NCI-H82 treated with DMSO at 0.1 percent for 48 hours (cell line): ENCODE results near the gene UBA3.
A peak's percentile ranks its signal among the peaks of the same experiment; 100 is the strongest.

Experiments
- DNase-seq: peaks from one replicate; lab custom pipeline; 2025; ENCODE audit not compliant: unreplicated experiment; lab: John Stamatoyannopoulos, UW

Gene UBA3

DNA sequence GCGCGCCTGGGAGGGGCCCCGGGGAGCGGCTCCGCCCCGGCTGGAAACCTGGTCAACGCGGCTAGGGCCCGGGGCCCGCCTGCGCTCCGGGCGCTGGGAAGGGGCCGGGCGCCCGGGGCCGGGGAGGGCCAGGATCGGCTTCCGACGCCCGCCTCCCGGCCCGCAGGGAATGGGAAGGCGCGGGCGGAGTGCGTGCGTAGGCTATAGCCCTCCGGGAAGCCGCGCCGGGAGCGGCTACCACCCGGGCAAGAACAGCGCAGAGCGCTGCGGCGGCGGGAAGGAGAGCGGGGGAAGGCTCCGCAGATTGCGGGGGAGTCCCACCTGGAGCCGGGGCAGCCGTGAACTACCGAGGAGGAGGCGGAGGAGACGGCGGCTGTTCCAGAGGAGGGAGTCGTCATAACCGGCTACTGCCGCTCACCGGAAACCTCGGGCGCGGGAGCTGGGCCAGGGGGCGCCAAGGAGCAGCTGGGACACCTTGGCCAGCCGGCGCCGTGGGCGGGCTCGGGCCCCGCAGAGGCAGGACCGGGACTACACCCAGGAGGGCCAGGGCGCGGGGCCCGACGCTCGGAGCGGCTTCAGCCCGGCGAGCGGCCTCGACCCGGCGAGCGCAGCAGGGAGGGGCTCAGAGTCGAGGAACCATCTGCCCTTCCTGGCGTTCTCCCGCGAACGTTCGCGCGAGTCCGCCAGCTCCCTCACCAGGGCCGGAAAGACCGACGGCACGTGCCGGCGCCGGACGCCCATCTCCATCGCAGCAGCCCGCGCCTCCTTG is 66.7 kb downstream of the UBA3 start, which contains the start of gene EOGT:
Gene EOGT, minus strand, starts transcription at position 432 of the 769 bp plus-strand sequence. CDS start 3,838 bp downstream, outside the sequence.
- DNase-seq, result peak; percentile 38

DNA sequence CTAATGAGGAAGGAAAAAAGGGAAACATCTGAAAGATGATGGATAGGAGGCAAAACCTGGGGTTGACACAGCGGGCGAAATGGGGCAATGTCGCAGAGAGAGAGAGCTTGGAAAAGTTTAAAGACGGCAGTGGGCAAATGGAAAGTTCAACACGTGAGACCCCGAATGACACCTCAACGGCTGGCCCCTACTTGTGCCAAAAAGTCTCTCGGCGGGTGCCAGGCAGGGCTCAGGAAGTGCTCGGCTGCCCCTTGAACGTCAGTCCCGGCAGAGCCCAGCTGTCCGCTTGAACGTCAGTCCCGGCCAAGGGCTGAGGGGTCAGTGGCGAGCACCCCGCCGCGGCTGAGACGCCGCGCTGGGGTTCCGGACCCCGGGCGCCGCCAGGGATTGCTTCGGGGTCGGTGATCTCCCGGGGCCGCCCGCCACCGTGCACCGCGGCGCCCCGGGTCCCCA is 67.3 kb downstream of the UBA3 start:
- no peak for DNase-seq

DNA sequence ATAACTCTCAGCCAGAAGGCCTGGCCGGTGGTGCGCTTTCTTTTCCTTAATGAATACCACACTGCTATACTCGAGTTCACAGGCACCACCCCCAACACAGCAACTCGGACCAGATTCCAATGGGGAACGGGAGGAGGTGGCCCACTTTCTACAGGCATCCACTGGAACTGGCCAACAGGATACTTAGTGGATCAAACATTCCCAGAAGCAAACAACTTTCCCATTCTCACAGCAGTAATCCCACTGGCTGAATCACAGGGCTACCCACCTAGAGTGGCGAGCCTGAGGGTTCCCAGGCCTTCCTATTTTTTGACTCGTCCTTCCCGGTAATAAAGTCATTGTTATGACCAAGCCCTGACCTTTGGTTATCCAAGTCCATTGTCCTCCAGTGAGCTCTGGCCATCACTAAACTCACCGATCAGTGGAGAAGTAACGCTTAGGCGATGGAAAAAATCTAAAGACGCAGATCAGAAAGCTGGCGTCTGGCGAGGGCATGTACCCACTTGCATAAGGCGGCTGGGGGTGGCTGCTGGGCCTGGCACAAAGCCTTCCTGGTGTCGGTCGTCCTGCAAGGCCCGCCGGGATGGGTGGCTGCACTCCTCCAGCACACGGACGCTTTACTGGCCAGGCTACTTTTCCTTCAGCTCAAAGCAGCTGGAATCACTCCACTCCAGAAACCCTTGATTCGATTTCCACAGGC is 67.9 kb downstream of the UBA3 start:
- DNase-seq, result peak; percentile 27

DNA sequence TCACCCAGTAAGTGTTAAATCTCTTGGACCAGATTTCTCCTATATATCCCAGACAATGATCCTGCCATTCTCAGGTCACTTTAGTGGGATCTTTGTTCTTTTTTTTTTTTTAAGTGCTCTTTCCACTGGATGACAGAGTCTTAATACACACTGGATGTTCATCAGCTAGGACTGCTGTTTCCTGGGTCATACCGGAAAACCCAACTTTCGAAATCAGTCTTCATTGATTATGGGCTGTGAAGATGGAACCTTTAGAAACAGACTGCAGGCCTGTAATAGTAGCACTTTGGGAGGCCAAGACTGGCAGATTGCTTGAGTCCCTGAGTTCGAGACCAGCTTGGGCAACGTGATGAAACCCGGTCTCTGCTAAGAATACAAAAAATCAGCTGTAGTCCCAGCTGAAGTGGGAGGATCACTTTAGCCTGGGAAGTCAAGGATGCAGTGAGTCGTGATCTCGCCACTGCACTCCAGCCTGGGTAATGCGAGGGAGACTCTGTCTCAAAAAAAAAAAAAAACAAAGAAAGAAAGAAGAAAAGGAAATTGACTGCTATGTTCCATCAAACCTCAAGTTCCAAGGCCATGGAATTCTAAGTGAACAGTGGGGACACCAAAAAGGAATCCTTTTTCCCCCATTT is 69.0 kb downstream of the UBA3 start:
- DNase-seq, result no peak

DNA sequence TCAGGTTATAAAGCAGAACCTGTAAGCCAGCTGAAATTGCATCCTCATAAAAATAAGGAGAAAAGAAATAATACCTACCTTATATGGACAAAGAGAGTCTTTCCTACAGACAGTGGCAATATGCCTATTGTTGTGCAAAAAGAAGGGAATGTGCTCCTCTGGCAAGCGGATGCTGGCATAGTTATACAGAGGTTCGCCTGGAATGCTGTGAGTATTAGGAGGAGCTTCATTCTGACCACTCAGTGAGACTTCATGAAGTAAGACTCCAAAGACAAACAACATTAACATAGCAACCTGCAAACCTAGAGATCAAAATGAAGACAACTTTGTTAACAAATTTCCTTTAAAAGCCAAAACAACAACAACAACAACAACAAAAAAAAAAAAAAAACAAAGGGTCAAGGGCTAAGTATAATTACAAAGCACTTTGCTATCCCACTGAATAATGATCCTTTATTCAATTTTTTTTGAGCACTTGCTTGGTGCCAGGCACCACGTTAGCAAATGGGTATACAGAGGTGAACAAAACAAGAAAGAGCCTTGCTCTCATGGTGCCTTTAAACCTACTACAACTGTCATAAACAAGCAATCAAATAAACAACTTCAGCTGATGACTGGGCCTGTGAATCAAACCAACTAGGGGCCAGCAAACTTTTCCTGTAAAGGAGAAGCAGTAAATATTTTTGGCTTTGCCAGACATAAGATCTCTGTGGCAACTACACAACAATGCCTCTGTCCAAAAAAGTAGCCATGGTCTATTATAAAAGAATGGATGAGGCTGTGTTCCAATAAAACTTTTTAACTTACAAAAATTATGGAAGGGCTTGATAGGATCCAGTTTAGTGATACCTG is 70.4 kb downstream of the UBA3 start:
- no peak for DNase-seq

DNA sequence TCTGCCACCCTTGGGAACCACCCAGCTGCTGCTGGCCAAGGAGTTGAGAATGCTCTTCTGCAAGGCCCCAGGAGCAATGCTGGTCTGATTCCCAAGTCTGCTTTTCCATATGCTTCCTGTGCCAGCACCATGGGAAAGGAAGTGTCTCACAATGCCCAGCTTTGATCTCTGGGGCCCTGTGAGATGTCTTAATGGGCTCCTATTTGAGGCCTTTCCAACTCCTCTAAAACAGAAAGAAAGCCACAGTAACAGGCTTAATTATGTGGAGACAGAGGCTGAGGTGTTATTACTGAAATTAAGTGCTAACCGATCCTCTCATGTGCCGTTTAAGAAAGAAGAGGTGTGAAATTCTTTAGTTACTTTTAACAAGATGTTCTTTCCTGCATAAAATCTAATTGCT is 71.2 kb downstream of the UBA3 start:
- no peak for DNase-seq

DNA sequence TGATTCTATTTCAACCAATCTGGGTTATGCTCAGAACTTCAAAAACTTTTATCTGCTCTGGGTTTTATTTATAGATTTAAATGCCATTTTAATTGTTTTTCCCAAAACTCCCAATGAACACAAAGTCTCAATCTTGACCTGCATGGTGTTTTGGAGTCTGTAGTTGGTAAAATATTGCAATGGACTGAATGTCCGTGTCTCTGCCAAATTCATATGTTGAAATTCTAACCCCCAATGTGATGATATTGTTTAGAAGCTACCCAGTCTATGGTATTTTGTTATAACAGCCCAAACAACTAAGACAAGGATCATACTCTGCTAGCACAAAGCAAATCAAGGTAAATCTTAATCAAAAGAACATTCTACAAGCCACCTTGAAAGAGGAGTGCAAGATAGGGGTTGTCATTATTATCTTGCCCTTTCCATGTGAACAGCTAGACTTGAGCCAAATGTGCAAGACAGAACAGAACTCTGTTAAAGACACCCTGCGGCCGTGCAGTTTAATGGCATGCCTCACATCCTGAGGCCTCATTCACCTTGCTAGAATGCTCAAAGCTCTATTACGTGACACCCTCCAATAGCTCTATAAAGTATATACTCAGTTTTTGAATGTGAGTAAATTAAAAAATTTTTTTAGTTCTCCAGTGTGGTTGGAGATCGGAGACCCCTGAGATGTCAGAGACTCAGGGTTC is 74.2 kb downstream of the UBA3 start:
- DNase-seq, result no peak

DNA sequence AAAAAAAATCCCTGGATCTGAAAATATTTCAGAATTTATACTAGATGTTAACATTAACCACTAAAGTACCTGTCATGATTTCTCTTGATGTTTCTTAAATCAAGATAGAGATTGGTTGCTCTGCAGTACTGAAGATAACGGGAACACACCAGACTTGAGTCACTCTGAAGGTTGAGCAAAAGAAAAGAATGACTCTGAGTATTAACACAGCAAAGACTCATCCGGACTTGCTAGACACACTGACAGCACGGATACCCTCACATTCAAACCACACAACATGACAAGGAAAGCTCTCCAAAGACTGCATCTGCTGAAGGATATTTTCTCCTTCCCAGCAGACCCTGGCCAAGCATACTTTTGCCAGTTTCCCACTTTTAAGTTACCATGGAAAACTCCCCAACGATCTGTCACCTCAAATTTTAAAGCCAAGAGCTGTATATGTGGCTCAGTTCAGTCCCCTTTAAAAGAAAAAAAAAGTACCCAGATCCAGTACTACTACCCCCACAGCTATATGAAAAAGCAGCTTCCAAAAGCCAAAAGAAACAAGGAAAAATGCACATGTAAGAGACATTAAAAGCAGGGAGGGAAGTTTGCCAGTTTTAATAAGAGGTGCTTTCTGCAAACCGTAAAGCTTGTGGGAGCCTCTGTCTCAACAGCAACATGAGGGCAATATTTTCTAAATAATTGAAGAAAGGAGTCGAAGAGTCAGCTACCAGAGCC is 74.9 kb downstream of the UBA3 start:
- DNase-seq, result no peak
